ENCODE results near the gene PNLIPRP1.

- no peak for TF ChIP-seq EZH2 (IDR thresholded peaks at IDR 0.05; ENCODE audit: borderline replicate concordance)
- no peak for TF ChIP-seq CTCF (IDR thresholded peaks at IDR 0.05; ENCODE audit: poor library complexity)
- no peak for TF ChIP-seq EZH2phosphoT487 (IDR thresholded peaks at IDR 0.05; ENCODE audit: low read depth, severe bottlenecking, unreplicated experiment)
These were observed 64.8 kb downstream of the PNLIPRP1 start for GRCh38 chr10:116655568-116655967.

Measured in hepatocyte (in vitro differentiated cells).